ENCODE data around the gene HCFC1R1. TPM values are rescaled to one million over a fixed set of nuclear protein-coding genes. Genes with fewer than 3 reads are reported as not detected.

Gene HCFC1R1
- total and polyA plus RNA-seq, 2 donors from 2014 or later, result 61.3 to 332 TPM

- H3K9me3 ChIP-seq (ENCODE audit: control insufficient read depth in 2 of 3, insufficient read depth in 1 of 3, low read length in 3 of 3), result no peaks in the 10 kb centered on the region
- no peak overlapping the region for H3K4me3 ChIP-seq (ENCODE audit: low read length in 3 of 3)
- intact Hi-C loops (cut with DNase I), result no loop called here
- peaks cover 5% of the 10 kb centered on the region for H3K27me3 ChIP-seq (ENCODE audit: control insufficient read depth, insufficient read depth, low read length)
- H3K36me3 ChIP-seq (ENCODE audit: control insufficient read depth in 2 of 3, insufficient read depth in 3 of 3, low read length in 3 of 3), result no peaks in the 10 kb centered on the region
- peaks cover 0 to 3% (median 0%) of the 10 kb centered on the region in 3 donors for H3K4me1 ChIP-seq (ENCODE audit: control insufficient read depth in 2 of 3, insufficient read depth in 2 of 3, low read depth in 1 of 3, low read length in 3 of 3)
- peak in 4 of 5 donors; percentile 91 to 92 (median 92) for DNase-seq
- H3K9ac ChIP-seq (ENCODE audit: low read length in 3 of 3), result no peak overlapping the region
- FAIRE-seq, result no peak
- TF ChIP-seq CTCF (IDR thresholded peaks at IDR 0.05; ENCODE audit: borderline replicate concordance, extremely low read depth, insufficient read depth), result no peak
- no peak overlapping the region for H3K27ac ChIP-seq (ENCODE audit: low read depth in 2 of 2, low read length in 2 of 2)
These were observed 11.5 kb downstream of the HCFC1R1 start for GRCh38 chr16:3012246-3012645.

GRCh38 chr16:3010510-3010909, 13.2 kb downstream of the HCFC1R1 start:
- no peak for FAIRE-seq
- no peak overlapping the region for H3K4me3 ChIP-seq (ENCODE audit: low read length in 3 of 3)
- H3K36me3 ChIP-seq (ENCODE audit: control insufficient read depth in 2 of 3, insufficient read depth in 3 of 3, low read length in 3 of 3), result no peaks in the 10 kb centered on the region
- no peak for DNase-seq
- intact Hi-C loops (cut with DNase I), result no loop called here
- peaks cover 0 to 3% (median 0%) of the 10 kb centered on the region in 3 donors for H3K4me1 ChIP-seq (ENCODE audit: control insufficient read depth in 2 of 3, insufficient read depth in 2 of 3, low read depth in 1 of 3, low read length in 3 of 3)
- H3K27me3 ChIP-seq (ENCODE audit: control insufficient read depth, insufficient read depth, low read length), result peaks cover 5% of the 10 kb centered on the region
- H3K9me3 ChIP-seq (ENCODE audit: control insufficient read depth in 2 of 3, insufficient read depth in 1 of 3, low read length in 3 of 3), result no peaks in the 10 kb centered on the region
- TF ChIP-seq CTCF (IDR thresholded peaks at IDR 0.05; ENCODE audit: borderline replicate concordance, extremely low read depth, insufficient read depth), result no peak
- H3K9ac ChIP-seq (ENCODE audit: low read length in 3 of 3), result no peak overlapping the region
- peak overlapping the region in 1 of 2 donors; percentile 74 for H3K27ac ChIP-seq (ENCODE audit: low read depth in 2 of 2, low read length in 2 of 2)

GRCh38 chr16:3009568-3010390, 14.0 kb downstream of the HCFC1R1 start:
- H3K4me1 ChIP-seq (ENCODE audit: control insufficient read depth in 2 of 3, insufficient read depth in 2 of 3, low read depth in 1 of 3, low read length in 3 of 3), result peaks cover 0 to 3% (median 0%) of the 10 kb centered on the region in 3 donors
- H3K27ac ChIP-seq (ENCODE audit: low read depth in 2 of 2, low read length in 2 of 2), result peak overlapping the region in 1 of 2 donors; percentile 74
- peak overlapping the region in 1 of 3 donors; percentile 19 for H3K9ac ChIP-seq (ENCODE audit: low read length in 3 of 3)
- TF ChIP-seq CTCF (IDR thresholded peaks at IDR 0.05; ENCODE audit: borderline replicate concordance, extremely low read depth, insufficient read depth), result no peak
- H3K4me3 ChIP-seq (ENCODE audit: low read length in 3 of 3), result no peak overlapping the region
- FAIRE-seq (no peak), DNase-seq (peak; percentile 88 to 95 (median 93))
- intact Hi-C loops (cut with DNase I), result no loop called here
- no peaks in the 10 kb centered on the region for H3K36me3 ChIP-seq (ENCODE audit: control insufficient read depth in 2 of 3, insufficient read depth in 3 of 3, low read length in 3 of 3)
- H3K9me3 ChIP-seq (ENCODE audit: control insufficient read depth in 2 of 3, insufficient read depth in 1 of 3, low read length in 3 of 3), result no peaks in the 10 kb centered on the region
- H3K27me3 ChIP-seq (ENCODE audit: control insufficient read depth, insufficient read depth, low read length), result peaks cover 5% of the 10 kb centered on the region
